ENCODE measurements around the gene CCDC85C.

DNA sequence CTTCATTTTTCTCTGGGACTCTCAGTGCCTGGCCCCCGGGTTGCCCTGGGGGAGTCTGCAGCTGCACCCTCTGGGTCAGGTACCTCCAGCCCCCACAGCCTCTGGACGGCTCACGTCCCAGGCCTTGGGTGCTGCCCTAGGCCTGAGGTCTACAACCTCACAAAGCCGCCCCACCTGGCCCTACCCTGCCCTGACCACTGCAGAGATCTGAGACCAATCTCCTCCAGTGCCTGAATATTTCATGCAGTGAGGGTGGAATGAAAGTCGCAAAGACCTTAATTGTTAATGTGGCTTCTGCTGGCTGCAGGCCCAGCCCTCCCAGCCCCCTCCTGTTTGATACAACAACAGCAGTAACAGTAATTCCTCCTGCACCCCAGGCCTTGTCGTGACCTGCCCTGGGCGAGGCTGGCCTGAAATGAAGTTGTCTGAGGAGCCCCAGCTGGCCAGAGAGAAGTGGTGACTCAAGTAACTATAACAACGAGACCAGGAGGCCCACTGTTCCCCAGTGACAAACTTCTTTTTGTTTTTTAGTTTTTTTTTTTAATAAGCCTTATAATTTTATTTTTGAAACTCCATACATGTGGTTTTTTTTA lies 8.8 kb upstream of the CCDC85C start:
- TF ChIP-seq, protein P1, sequence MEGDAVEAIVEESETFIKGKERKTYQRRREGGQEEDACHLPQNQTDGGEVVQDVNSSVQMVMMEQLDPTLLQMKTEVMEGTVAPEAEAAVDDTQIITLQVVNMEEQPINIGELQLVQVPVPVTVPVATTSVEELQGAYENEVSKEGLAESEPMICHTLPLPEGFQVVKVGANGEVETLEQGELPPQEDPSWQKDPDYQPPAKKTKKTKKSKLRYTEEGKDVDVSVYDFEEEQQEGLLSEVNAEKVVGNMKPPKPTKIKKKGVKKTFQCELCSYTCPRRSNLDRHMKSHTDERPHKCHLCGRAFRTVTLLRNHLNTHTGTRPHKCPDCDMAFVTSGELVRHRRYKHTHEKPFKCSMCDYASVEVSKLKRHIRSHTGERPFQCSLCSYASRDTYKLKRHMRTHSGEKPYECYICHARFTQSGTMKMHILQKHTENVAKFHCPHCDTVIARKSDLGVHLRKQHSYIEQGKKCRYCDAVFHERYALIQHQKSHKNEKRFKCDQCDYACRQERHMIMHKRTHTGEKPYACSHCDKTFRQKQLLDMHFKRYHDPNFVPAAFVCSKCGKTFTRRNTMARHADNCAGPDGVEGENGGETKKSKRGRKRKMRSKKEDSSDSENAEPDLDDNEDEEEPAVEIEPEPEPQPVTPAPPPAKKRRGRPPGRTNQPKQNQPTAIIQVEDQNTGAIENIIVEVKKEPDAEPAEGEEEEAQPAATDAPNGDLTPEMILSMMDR (IDR thresholded peaks at IDR 0.05): no peak
- TF ChIP-seq SP1 (CRISPR knock-in tag; conservative IDR thresholded peaks at IDR 0.05) (no peak), RORB (CRISPR knock-in tag; IDR thresholded peaks at IDR 0.05) (no peak)
